Esophagus (tissue), 2 donors: ENCODE measurements around the gene PPP1R13L. TPM values are rescaled to one million over a fixed set of nuclear protein-coding genes. Genes with fewer than 3 reads are reported as not detected.
"Not testable (repeated sequence)": the region's sequence is repeated elsewhere in the genome, so short reads cannot be mapped to it uniquely, and the experiment has no call there.

Experiments used
- H3K27ac ChIP-seq, 2 donors: one replicate each; pipeline ENCODE4 v1.5.1; 2013; ENCODE audit warnings: low read depth in 2 of 2, mild to moderate bottlenecking in 2 of 2, inconsistent platforms in 1 of 2, low read length in 1 of 2, moderate library complexity in 1 of 2
- H3K27me3 ChIP-seq, 2 donors: one replicate each; pipeline ENCODE4 v1.6.1; 2013; ENCODE audit warnings: low read length in 2 of 2, control low read depth in 1 of 2, mild to moderate bottlenecking in 1 of 2; ENCODE audit not compliant: insufficient read depth in 2 of 2, control insufficient read depth in 1 of 2
- H3K36me3 ChIP-seq, 2 donors: one replicate each; pipeline ENCODE4 v1.6.1; 2013; ENCODE audit warnings: low read length in 1 of 2; ENCODE audit not compliant: control insufficient read depth in 2 of 2, insufficient read depth in 2 of 2
- H3K4me1 ChIP-seq, 2 donors: one replicate each; pipeline ENCODE4 v1.6.1; 2013; ENCODE audit warnings: low read length in 1 of 2; ENCODE audit not compliant: control insufficient read depth in 2 of 2, insufficient read depth in 2 of 2
- H3K4me3 ChIP-seq, 2 donors: one replicate each; pipeline ENCODE4 v1.5.1; 2013; ENCODE audit warnings: low read length in 2 of 2, mild to moderate bottlenecking in 2 of 2, low read depth in 1 of 2, moderate library complexity in 1 of 2
- H3K9me3 ChIP-seq, 2 donors: one replicate each; pipeline ENCODE4 v1.6.1; 2013; ENCODE audit warnings: mild to moderate bottlenecking in 2 of 2, low read depth in 1 of 2, low read length in 1 of 2, moderate library complexity in 1 of 2; ENCODE audit not compliant: control insufficient read depth in 2 of 2, insufficient read depth in 1 of 2
- WGBS, 2 donors: extraction: QIAGEN DNeasy Blood & Tissue Kit; methylation state at CpG; one replicate each; pipeline ENCODE4 v1.1.7; 2013; 5-methylcytosine and 5-hydroxymethylcytosine counted together
- polyA plus RNA-seq, 2 donors: library from polyadenylated mRNA; stranded (reverse); fragments of 200-250 nt; gene quantifications; one replicate each; pipeline ENCODE4 v1.2.3, GENCODE V29; 2013
- donor health status: healthy with polysubstance abuse.
- donor health status: Bipolar disorder and iron deficiency.

The PPP1R13L gene
- polyA plus RNA-seq, 2 donors, result 163 to 233 TPM

DNA sequence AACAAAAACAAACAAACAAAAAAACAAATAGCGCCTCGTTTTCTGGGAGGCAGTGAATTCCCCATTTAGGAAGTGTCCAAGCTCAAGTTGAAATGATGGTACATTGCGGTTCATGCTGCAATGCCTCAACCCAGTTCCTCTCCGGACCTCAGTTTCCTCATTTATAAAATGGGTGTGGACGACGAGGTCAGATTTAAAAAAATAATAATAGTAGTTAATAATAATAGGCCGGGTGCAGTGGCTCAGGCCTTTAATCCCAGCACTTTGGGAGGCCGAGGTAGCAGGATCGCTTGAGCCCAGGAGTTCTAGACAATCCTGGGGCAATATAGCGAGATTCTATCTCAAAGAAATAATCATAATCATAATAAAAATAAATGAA is 34.3 kb upstream of the PPP1R13L start:
- no peaks in the 10 kb centered on the region for H3K36me3 ChIP-seq
- H3K4me3 ChIP-seq, result peak overlapping the region; percentile 57 to 58
- WGBS, 2 donors, result 34 to 38% methylated on average over 10 of the region's 10 CpGs
- peaks cover 0 to 7% of the 10 kb centered on the region in 2 donors for H3K4me1 ChIP-seq
- no peak overlapping the region for H3K27ac ChIP-seq
- H3K9me3 ChIP-seq, result no peaks in the 10 kb centered on the region
- no peaks in the 10 kb centered on the region for H3K27me3 ChIP-seq

- Histone ChIP-seq H3K4me1 (peaks cover 0 to 2% of the 10 kb centered on the region in 2 donors), H3K4me3 (no peak overlapping the region), H3K27ac (no peak overlapping the region), H3K27me3 (no peaks in the 10 kb centered on the region), H3K9me3 (no peaks in the 10 kb centered on the region), H3K36me3 (no peaks in the 10 kb centered on the region)
- 89 to 90% methylated on average over 3 of the region's 3 CpGs for WGBS, 2 donors
Measured at GRCh38 chr19:45437328-45437727, 32.5 kb upstream of the PPP1R13L start.

- H3K27me3 ChIP-seq, result not testable (repeated sequence)
Measured at GRCh38 chr19:45432543-45432942, 27.7 kb upstream of the PPP1R13L start.

DNA sequence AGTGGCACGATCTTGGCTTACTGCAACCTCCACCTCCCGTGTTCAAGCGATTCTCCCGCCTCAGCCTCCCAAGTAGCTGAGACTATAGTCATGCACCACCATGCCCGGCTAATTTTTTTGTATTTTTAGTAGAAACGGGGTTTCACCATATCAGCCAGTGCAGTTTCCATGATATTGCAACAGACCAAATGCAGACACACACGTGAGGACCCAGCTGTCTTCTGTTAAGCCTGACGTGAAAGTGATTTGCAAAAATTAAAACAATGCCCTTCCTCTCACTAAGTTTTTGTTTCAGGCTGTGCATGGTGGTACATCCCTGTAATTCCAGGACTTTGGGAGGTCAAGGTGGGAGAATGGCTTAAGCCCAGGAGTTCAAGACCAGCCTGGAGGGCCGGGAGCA is 26.1 kb upstream of the PPP1R13L start:
- not testable (repeated sequence) for H3K9me3 ChIP-seq, H3K4me3 ChIP-seq, H3K36me3 ChIP-seq, H3K27me3 ChIP-seq, H3K27ac ChIP-seq, H3K4me1 ChIP-seq
- 58% methylated on average over 9 of the region's 9 CpGs for WGBS, 2 donors

More at GRCh38 chr19:45432543-45432942, 27.7 kb upstream of the PPP1R13L start:
- H3K4me1 ChIP-seq, H3K9me3 ChIP-seq, H3K36me3 ChIP-seq, H3K4me3 ChIP-seq, H3K27ac ChIP-seq: not testable (repeated sequence)
- 91 to 96% methylated on average over 8 of the region's 8 CpGs for WGBS, 2 donors

GRCh38 chr19:45429896-45430295 is 25.0 kb upstream of the PPP1R13L start:
- not testable (repeated sequence) for H3K36me3 ChIP-seq, H3K27me3 ChIP-seq, H3K9me3 ChIP-seq, H3K4me1 ChIP-seq, H3K4me3 ChIP-seq, H3K27ac ChIP-seq
- 72 to 85% methylated on average over 11 of the region's 11 CpGs for WGBS, 2 donors

GRCh38 chr19:45428384-45429231 is 23.7 kb upstream of the PPP1R13L start:
- no peaks in the 10 kb centered on the region for H3K27me3 ChIP-seq
- no peaks in the 10 kb centered on the region for H3K9me3 ChIP-seq
- whole genome bisulfite sequencing, 2 donors, result 2 to 3% methylated on average over 73 of the region's 73 CpGs
- peaks cover 3% of the 10 kb centered on the region in 2 donors for H3K4me1 ChIP-seq
- no peaks in the 10 kb centered on the region for H3K36me3 ChIP-seq
- H3K27ac ChIP-seq, result peak overlapping the region; percentile 38 to 65
- H3K4me3 ChIP-seq, result peak overlapping the region; percentile 43 to 51

DNA sequence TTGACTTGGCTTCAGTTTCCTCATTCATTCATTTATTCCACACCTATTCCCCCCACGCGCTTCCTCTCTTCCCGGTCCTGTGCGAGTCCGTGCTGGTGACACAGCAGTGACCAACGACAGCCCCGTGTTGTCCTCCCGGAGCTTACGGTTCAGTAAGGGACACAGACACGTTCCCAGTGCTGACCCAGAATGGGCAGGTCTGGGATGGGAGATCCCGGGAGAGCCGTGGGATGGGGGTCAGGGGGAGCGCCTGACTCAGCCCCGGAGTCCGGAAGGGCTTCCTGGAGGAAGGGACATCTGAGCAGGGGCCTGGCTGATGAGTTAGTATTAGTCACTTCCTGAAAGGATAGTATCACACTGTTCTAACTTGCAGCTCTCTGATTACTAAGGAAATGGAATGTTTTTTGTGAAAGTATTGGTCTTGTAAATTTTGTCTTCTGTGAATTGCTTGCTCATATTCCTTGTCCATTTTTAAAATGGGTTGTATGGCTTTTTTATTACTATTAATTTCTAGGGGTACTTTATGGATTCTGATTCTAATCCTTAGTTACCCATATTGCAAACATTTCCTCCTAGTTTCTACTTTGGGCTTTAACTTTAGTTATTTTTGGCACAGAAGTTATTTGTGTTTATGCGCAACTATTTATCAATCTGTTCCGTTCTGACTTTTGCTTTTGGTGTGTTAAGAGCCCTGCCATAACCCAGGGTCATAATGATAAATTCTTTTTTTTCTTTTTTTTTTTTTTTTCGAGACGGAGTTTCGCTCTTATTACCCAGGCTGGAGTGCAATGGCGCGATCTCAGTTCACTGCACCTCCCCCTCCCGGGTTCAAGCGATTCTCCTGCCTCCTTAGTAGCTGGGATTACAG is 19.6 kb upstream of the PPP1R13L start:
- Histone ChIP-seq H3K27ac (peak overlapping the region; percentile 97 to 100), H3K4me1 (peaks cover 3 to 13% of the 10 kb centered on the region in 2 donors), H3K9me3 (no peaks in the 10 kb centered on the region), H3K36me3 (peaks cover 0 to 7% of the 10 kb centered on the region in 2 donors), H3K27me3 (no peaks in the 10 kb centered on the region), H3K4me3 (peak overlapping the region; percentile 61 to 72)
- 6 to 12% methylated on average over 24 of the region's 24 CpGs for WGBS, 2 donors

DNA sequence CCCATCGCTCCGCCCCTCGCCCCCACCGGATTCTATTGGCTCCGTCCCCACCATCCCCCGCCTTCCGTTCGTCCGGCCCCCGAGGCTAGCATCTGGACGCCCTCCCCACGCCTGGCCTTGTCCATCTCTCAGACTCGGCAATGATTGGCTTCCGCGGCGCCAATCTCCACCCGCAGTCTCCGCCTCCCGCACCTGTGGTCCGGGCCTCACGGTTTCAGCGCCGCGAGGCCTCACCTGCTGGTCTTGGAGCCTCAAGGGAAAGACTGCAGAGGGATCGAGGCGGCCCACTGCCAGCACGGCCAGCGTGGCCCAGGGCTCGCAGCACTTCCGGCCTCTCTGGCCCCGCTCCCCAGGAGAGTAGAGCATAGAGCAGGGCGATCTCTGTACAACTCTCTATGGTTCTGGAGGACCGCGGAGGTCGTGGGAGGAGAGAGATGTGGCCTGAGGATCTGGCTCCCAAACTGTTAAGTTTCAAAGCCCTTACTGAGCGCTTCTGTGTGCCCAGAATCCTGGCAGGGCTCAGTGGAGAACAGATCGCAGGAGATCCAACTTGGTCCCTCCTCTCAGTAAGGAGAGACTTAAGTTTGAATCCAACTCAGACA is 18.8 kb upstream of the PPP1R13L start, which contains the start of gene ERCC1:
Gene ERCC1, minus strand, starts transcription at position 329 of the 602 bp plus-strand sequence. CDS start 543 bp downstream, outside the sequence.
- H3K4me1 ChIP-seq, result peaks cover 2 to 13% of the 10 kb centered on the region in 2 donors
- peaks cover 3 to 13% of the 10 kb centered on the region in 2 donors for H3K36me3 ChIP-seq
- WGBS, 2 donors, result 0 to 1% methylated on average over 37 of the region's 37 CpGs
- H3K27ac ChIP-seq, result peak within 1 kb of the TSS; percentile 97 to 100
- H3K4me3 ChIP-seq, result peak within 1 kb of the TSS; percentile 61 to 72
- no peaks in the 10 kb centered on the region for H3K9me3 ChIP-seq
- H3K27me3 ChIP-seq, result no peaks in the 10 kb centered on the region

- Histone ChIP-seq H3K4me1 (peaks cover 0 to 10% of the 10 kb centered on the region in 2 donors), H3K4me3 (peak overlapping the region; percentile 61 to 72), H3K27ac (peak overlapping the region; percentile 97 to 100), H3K9me3 (no peaks in the 10 kb centered on the region), H3K27me3 (no peaks in the 10 kb centered on the region), H3K36me3 (peaks cover 3 to 16% of the 10 kb centered on the region in 2 donors)
- 11 to 12% methylated on average over 20 of the region's 20 CpGs for WGBS, 2 donors
Measured at GRCh38 chr19:45423033-45423588, 18.2 kb upstream of the PPP1R13L start.
